ENCODE data around the gene FGR.

- TF ChIP-seq TAF15 (IDR thresholded peaks at IDR 0.05; ENCODE audit: low read depth, low read length, poor library complexity, severe bottlenecking) (no peak), ZBTB4 (CRISPR knock-in tag; IDR thresholded peaks at IDR 0.05; ENCODE audit: borderline replicate concordance) (no peak), JUN (CRISPR knock-in tag; IDR thresholded peaks at IDR 0.05) (no peak), CTCF (CRISPR knock-in tag; IDR thresholded peaks at IDR 0.05) (no peak), U2AF1 (optimal IDR thresholded peaks at IDR 0.05; ENCODE audit: low read depth, low read length) (no peak), POLR2AphosphoS5 (IDR thresholded peaks at IDR 0.05; ENCODE audit: low read depth, low read length) (no peak), HCFC1 (IDR thresholded peaks at IDR 0.05; ENCODE audit: low read depth, low read length) (no peak), TARDBP (CRISPR knock-in tag; IDR thresholded peaks at IDR 0.05) (no peak), ZFP91 (CRISPR knock-in tag; IDR thresholded peaks at IDR 0.05; ENCODE audit: borderline replicate concordance) (no peak)
These were observed 12.3 kb upstream of the FGR start for GRCh38 chr1:27647328-27647727.
